ENCODE results near the gene BHLHA15.

Gene BHLHA15

GRCh38 chr7:98168904-98169621 is 42.2 kb upstream of the BHLHA15 start:
- no peak overlapping the region for H4K91ac ChIP-seq (ENCODE audit: low read length)
- no peak overlapping the region for H3K18ac ChIP-seq (ENCODE audit: low read depth in 1 of 2, low read length in 2 of 2)
- no peak overlapping the region for H3K23ac ChIP-seq (ENCODE audit: low read length in 2 of 2)
- no peak overlapping the region for H2BK12ac ChIP-seq (ENCODE audit: low read length in 2 of 2)
- no peak overlapping the region for H3K9ac ChIP-seq (ENCODE audit: low read length)
- no peak overlapping the region for H2AFZ ChIP-seq (ENCODE audit: low read depth, low read length)
- H3K4ac ChIP-seq (ENCODE audit: low read depth in 1 of 2, low read length in 2 of 2): no peak overlapping the region
- H3K9me3 ChIP-seq (ENCODE audit: control insufficient read depth, low read length): no peaks in the 10 kb centered on the region
- H3K14ac ChIP-seq (ENCODE audit: low read length in 2 of 2): no peak overlapping the region
- H3K27me3 ChIP-seq (ENCODE audit: control insufficient read depth in 1 of 2, insufficient read depth in 1 of 2, low read length in 2 of 2): no peaks in the 10 kb centered on the region
- peak overlapping the region in 1 of 2 experiments; percentile 7 for H3K4me3 ChIP-seq (ENCODE audit: insufficient read depth in 1 of 2, low read depth in 1 of 2, low read length in 2 of 2)
- H4K8ac ChIP-seq (ENCODE audit: low read length): no peak overlapping the region
- H2AK5ac ChIP-seq (ENCODE audit: low read length, severe bottlenecking): no peak overlapping the region
- no peak overlapping the region for H2BK120ac ChIP-seq (ENCODE audit: low read depth, low read length)
- no peak overlapping the region for H2BK5ac ChIP-seq (ENCODE audit: low read depth, low read length, poor library complexity, severe bottlenecking)
- peaks cover 2% of the 10 kb centered on the region for H3K4me1 ChIP-seq (ENCODE audit: control insufficient read depth, insufficient read depth, low read depth, low read length)
- H2BK15ac ChIP-seq (ENCODE audit: low read depth, poor library complexity, severe bottlenecking): no peak overlapping the region
- no peak for DNase-seq
- peaks cover 14 to 15% of the 10 kb centered on the region in 2 experiments for H3K36me3 ChIP-seq (ENCODE audit: control insufficient read depth in 1 of 2, insufficient read depth in 2 of 2, low read depth in 1 of 2, low read length in 2 of 2)
- WGBS: 96% methylated on average over 3 of the region's 5 CpGs
- H3K27ac ChIP-seq (ENCODE audit: low read length, poor library complexity, severe bottlenecking): no peak overlapping the region
- no peak overlapping the region for H3K4me2 ChIP-seq (ENCODE audit: low read length, poor library complexity, severe bottlenecking)
- peaks cover 31% of the 10 kb centered on the region for H3K79me1 ChIP-seq (replicated peaks; ENCODE audit: low read length, poor library complexity, severe bottlenecking)

GRCh38 chr7:98170966-98171365 is 40.3 kb upstream of the BHLHA15 start:
- Histone ChIP-seq H3K36me3 (ENCODE audit: control insufficient read depth in 1 of 2, insufficient read depth in 2 of 2, low read depth in 1 of 2, low read length in 2 of 2) (peaks cover 17 to 28% of the 10 kb centered on the region in 2 experiments), H2BK5ac (ENCODE audit: low read depth, low read length, poor library complexity, severe bottlenecking) (no peak overlapping the region), H3K9me3 (ENCODE audit: control insufficient read depth, low read length) (no peaks in the 10 kb centered on the region), H3K79me1 (replicated peaks; ENCODE audit: low read length, poor library complexity, severe bottlenecking) (peaks cover 26% of the 10 kb centered on the region), H3K23ac (ENCODE audit: low read length in 2 of 2) (no peak overlapping the region), H2AFZ (ENCODE audit: low read depth, low read length) (no peak overlapping the region), H2BK15ac (ENCODE audit: low read depth, poor library complexity, severe bottlenecking) (no peak overlapping the region), H2BK120ac (ENCODE audit: low read depth, low read length) (no peak overlapping the region), H2BK12ac (ENCODE audit: low read length in 2 of 2) (no peak overlapping the region), H3K18ac (ENCODE audit: low read depth in 1 of 2, low read length in 2 of 2) (no peak overlapping the region), H3K27ac (ENCODE audit: low read length, poor library complexity, severe bottlenecking) (no peak overlapping the region), H3K14ac (ENCODE audit: low read length in 2 of 2) (no peak overlapping the region), H3K4ac (ENCODE audit: low read depth in 1 of 2, low read length in 2 of 2) (no peak overlapping the region), H3K9ac (ENCODE audit: low read length) (no peak overlapping the region), H3K4me2 (ENCODE audit: low read length, poor library complexity, severe bottlenecking) (no peak overlapping the region), H3K27me3 (ENCODE audit: control insufficient read depth in 1 of 2, insufficient read depth in 1 of 2, low read length in 2 of 2) (no peaks in the 10 kb centered on the region), H4K8ac (ENCODE audit: low read length) (no peak overlapping the region), H2AK5ac (ENCODE audit: low read length, severe bottlenecking) (no peak overlapping the region), H3K4me1 (ENCODE audit: control insufficient read depth, insufficient read depth, low read depth, low read length) (peaks cover under 1% of the 10 kb centered on the region), H4K91ac (ENCODE audit: low read length) (no peak overlapping the region), H3K4me3 (ENCODE audit: insufficient read depth in 1 of 2, low read depth in 1 of 2, low read length in 2 of 2) (no peak overlapping the region)
- 92% methylated on average over 7 of the region's 8 CpGs for WGBS
- no peak for DNase-seq

- WGBS: 98% methylated on average over 20 of the region's 24 CpGs
- Histone ChIP-seq H2BK12ac (ENCODE audit: low read length in 2 of 2) (no peak overlapping the region), H2AK5ac (ENCODE audit: low read length, severe bottlenecking) (no peak overlapping the region), H3K27ac (ENCODE audit: low read length, poor library complexity, severe bottlenecking) (no peak overlapping the region), H4K91ac (ENCODE audit: low read length) (peak overlapping the region; percentile 52), H3K27me3 (ENCODE audit: control insufficient read depth in 1 of 2, insufficient read depth in 1 of 2, low read length in 2 of 2) (no peaks in the 10 kb centered on the region), H3K14ac (ENCODE audit: low read length in 2 of 2) (no peak overlapping the region), H2BK5ac (ENCODE audit: low read depth, low read length, poor library complexity, severe bottlenecking) (no peak overlapping the region), H3K9ac (ENCODE audit: low read length) (no peak overlapping the region), H3K79me1 (replicated peaks; ENCODE audit: low read length, poor library complexity, severe bottlenecking) (peaks cover 25% of the 10 kb centered on the region), H2BK15ac (ENCODE audit: low read depth, poor library complexity, severe bottlenecking) (no peak overlapping the region), H3K4me1 (ENCODE audit: control insufficient read depth, insufficient read depth, low read depth, low read length) (no peaks in the 10 kb centered on the region), H3K4me3 (ENCODE audit: insufficient read depth in 1 of 2, low read depth in 1 of 2, low read length in 2 of 2) (no peak overlapping the region), H3K4me2 (ENCODE audit: low read length, poor library complexity, severe bottlenecking) (no peak overlapping the region), H3K4ac (ENCODE audit: low read depth in 1 of 2, low read length in 2 of 2) (no peak overlapping the region), H3K9me3 (ENCODE audit: control insufficient read depth, low read length) (no peaks in the 10 kb centered on the region), H3K36me3 (ENCODE audit: control insufficient read depth in 1 of 2, insufficient read depth in 2 of 2, low read depth in 1 of 2, low read length in 2 of 2) (peaks cover 16 to 28% of the 10 kb centered on the region in 2 experiments), H2AFZ (ENCODE audit: low read depth, low read length) (no peak overlapping the region), H3K18ac (ENCODE audit: low read depth in 1 of 2, low read length in 2 of 2) (no peak overlapping the region), H3K23ac (ENCODE audit: low read length in 2 of 2) (no peak overlapping the region), H4K8ac (ENCODE audit: low read length) (no peak overlapping the region), H2BK120ac (ENCODE audit: low read depth, low read length) (no peak overlapping the region)
- no peak for DNase-seq
Observed at GRCh38 chr7:98171449-98171848, 39.8 kb upstream of the BHLHA15 start.

- H2BK12ac ChIP-seq (ENCODE audit: low read length in 2 of 2): no peak overlapping the region
- H3K4ac ChIP-seq (ENCODE audit: low read depth in 1 of 2, low read length in 2 of 2): no peak overlapping the region
- no peak overlapping the region for H2BK5ac ChIP-seq (ENCODE audit: low read depth, low read length, poor library complexity, severe bottlenecking)
- no peak overlapping the region for H3K27ac ChIP-seq (ENCODE audit: low read length, poor library complexity, severe bottlenecking)
- H3K18ac ChIP-seq (ENCODE audit: low read depth in 1 of 2, low read length in 2 of 2): no peak overlapping the region
- H3K9ac ChIP-seq (ENCODE audit: low read length): no peak overlapping the region
- H3K4me3 ChIP-seq (ENCODE audit: insufficient read depth in 1 of 2, low read depth in 1 of 2, low read length in 2 of 2): no peak overlapping the region
- no peak overlapping the region for H3K23ac ChIP-seq (ENCODE audit: low read length in 2 of 2)
- H3K14ac ChIP-seq (ENCODE audit: low read length in 2 of 2): no peak overlapping the region
- DNase-seq: no peak
- no peaks in the 10 kb centered on the region for H3K9me3 ChIP-seq (ENCODE audit: control insufficient read depth, low read length)
- no peak overlapping the region for H2BK15ac ChIP-seq (ENCODE audit: low read depth, poor library complexity, severe bottlenecking)
- no peak overlapping the region for H2AFZ ChIP-seq (ENCODE audit: low read depth, low read length)
- no peaks in the 10 kb centered on the region for H3K4me1 ChIP-seq (ENCODE audit: control insufficient read depth, insufficient read depth, low read depth, low read length)
- no peak overlapping the region for H2BK120ac ChIP-seq (ENCODE audit: low read depth, low read length)
- WGBS: 96% methylated on average over 20 of the region's 20 CpGs
- peaks cover 14% of the 10 kb centered on the region for H3K79me1 ChIP-seq (replicated peaks; ENCODE audit: low read length, poor library complexity, severe bottlenecking)
- no peak overlapping the region for H4K8ac ChIP-seq (ENCODE audit: low read length)
- peaks cover 26 to 33% of the 10 kb centered on the region in 2 experiments for H3K36me3 ChIP-seq (ENCODE audit: control insufficient read depth in 1 of 2, insufficient read depth in 2 of 2, low read depth in 1 of 2, low read length in 2 of 2)
- no peaks in the 10 kb centered on the region for H3K27me3 ChIP-seq (ENCODE audit: control insufficient read depth in 1 of 2, insufficient read depth in 1 of 2, low read length in 2 of 2)
- no peak overlapping the region for H2AK5ac ChIP-seq (ENCODE audit: low read length, severe bottlenecking)
- no peak overlapping the region for H3K4me2 ChIP-seq (ENCODE audit: low read length, poor library complexity, severe bottlenecking)
- no peak overlapping the region for H4K91ac ChIP-seq (ENCODE audit: low read length)
Observed at GRCh38 chr7:98174334-98175259, 36.6 kb upstream of the BHLHA15 start.

All from mesenchymal stem cell (in vitro differentiated cells and primary cell).